Prostate gland (tissue), 2 donors: Measurements from ENCODE around the gene PRR35.

Experiments
- CTCF ChIP-seq, 4 experiments: fragments of 200-600 bp in 2 of 4; fragments of 450-650 bp in 2 of 4; sonication (generic) in 2 of 4; IDR thresholded peaks; 1 replicate in 3 of 4; 2 replicates in 1 of 4; pipeline ENCODE4 v1.5.1; 2016 to 2019; ENCODE audit warnings: antibody characterized with exemption in 4 of 4, mild to moderate bottlenecking in 2 of 4, moderate library complexity in 2 of 4
- POLR2A ChIP-seq: fragments of 450-650 bp; IDR thresholded peaks from one replicate; pipeline ENCODE4 v1.6.1; 2016; ENCODE audit warnings: antibody characterized with exemption, mild to moderate bottlenecking
- POLR2AphosphoS5 ChIP-seq: sonication (generic); formaldehyde crosslinking; IDR thresholded peaks from one replicate; pipeline ENCODE4 v1.6.1; 2017; ENCODE audit warnings: antibody characterized with exemption

DNA sequence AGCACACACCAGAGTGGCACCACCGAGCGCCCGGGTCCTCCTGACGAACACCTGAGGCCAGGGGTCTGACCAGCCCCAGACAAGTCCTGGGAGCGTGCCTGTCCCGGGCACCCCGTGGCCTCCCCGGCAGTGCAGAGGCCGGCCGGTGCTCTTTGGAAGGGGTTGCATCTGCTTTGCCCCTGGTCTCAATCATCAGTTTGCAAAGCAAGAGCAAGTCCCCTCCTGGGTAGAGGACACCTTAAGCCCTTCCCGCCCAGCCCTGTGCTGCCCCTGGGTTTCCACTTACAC, 44.3 kb upstream of the PRR35 start:
- TF ChIP-seq POLR2A = no peak
- TF ChIP-seq CTCF (IDR thresholded peaks at IDR 0.05) = no peak
- no peak for TF ChIP-seq POLR2AphosphoS5
